H1 (cell line): ENCODE data around the gene SHMT1. TPM values are rescaled to one million over a fixed set of nuclear protein-coding genes. Genes with fewer than 3 reads are reported as not detected.
"Not testable (repeated sequence)": the region's sequence is repeated elsewhere in the genome, so short reads cannot be mapped to it uniquely, and the experiment has no call there.

Experiments used
- CTCF ChIA-PET: fragments of 300-600 bp; sonication (Branson Sonifier 250); formaldehyde crosslinking; loops from one replicate; lab custom pipeline; 2021; ENCODE audit not compliant: partially characterized antibody; lab: Charles Lee
- POLR2A ChIA-PET: fragments of 300-600 bp; sonication (Branson Sonifier 250); formaldehyde crosslinking; loops from one replicate; lab custom pipeline; 2021; ENCODE audit warnings: inconsistent platforms; ENCODE audit not compliant: partially characterized antibody; lab: Charles Lee
- DNase-seq, 2 experiments: peaks; one replicate each; pipeline versions ENCODE4 v3.0.0 to v3.0.0-alpha.2; 2010 to 2022; ENCODE audit warnings: low spot score in 2 of 2, low read depth in 1 of 2, mixed read lengths in 1 of 2
- FAIRE-seq: peaks from 2 replicates; lab custom pipeline; 2011; peaks lifted over from hg19 to GRCh38; lab: Jason Lieb, UNC
- H2AFZ ChIP-seq: 2 replicates; pipeline ENCODE4 v1.8.1; 2012; ENCODE audit warnings: low read length, inconsistent platforms
- H2AK5ac ChIP-seq: 2 replicates; pipeline ENCODE4 v1.6.1; 2013; ENCODE audit warnings: low read depth, low read length
- H2BK120ac ChIP-seq: replicated peaks from 2 replicates; pipeline ENCODE3; 2013; ENCODE audit warnings: low read depth, low read length, inconsistent platforms
- H2BK12ac ChIP-seq: 2 replicates; pipeline ENCODE4 v1.6.1; 2013; ENCODE audit warnings: low read depth, low read length
- H2BK15ac ChIP-seq: 2 replicates; pipeline ENCODE4 v1.6.1; 2013; ENCODE audit warnings: low read length
- H2BK20ac ChIP-seq: 2 replicates; pipeline ENCODE4 v1.6.1; 2013; ENCODE audit warnings: low read length
- H2BK5ac ChIP-seq: 2 replicates; pipeline ENCODE4 v1.6.1; 2013; ENCODE audit warnings: low read depth, low read length
- H3K14ac ChIP-seq: 2 replicates; pipeline ENCODE4 v1.6.1; 2013; ENCODE audit warnings: inconsistent platforms; ENCODE audit not compliant: insufficient read length
- H3K18ac ChIP-seq: 2 replicates; pipeline ENCODE4 v1.6.1; 2013; ENCODE audit warnings: low read length; ENCODE audit errors: extremely low read depth
- H3K23ac ChIP-seq: 2 replicates; pipeline ENCODE4 v1.6.1; 2013; ENCODE audit warnings: inconsistent platforms; ENCODE audit not compliant: insufficient read length
- H3K23me2 ChIP-seq: 2 replicates; pipeline ENCODE4 v1.6.1; 2013; ENCODE audit warnings: low read depth, low read length
- H3K27ac ChIP-seq: 2 replicates; pipeline ENCODE4 v1.6.1; 2011; ENCODE audit warnings: low read depth, low read length, inconsistent platforms
- H3K27me3 ChIP-seq, 4 experiments: replicated peaks in 1 of 4; 1 replicate in 1 of 4; 2 replicates in 3 of 4; pipeline versions ENCODE4 v1.6.1 to v1.8.1; 2011 to 2013; ENCODE audit warnings: low read length in 3 of 4, mild to moderate bottlenecking in 3 of 4, inconsistent platforms in 2 of 4, mixed read lengths in 2 of 4, moderate library complexity in 1 of 4; ENCODE audit not compliant: control insufficient read depth in 3 of 4, insufficient read depth in 3 of 4; ENCODE audit errors: extremely low read depth in 1 of 4
- H3K36me3 ChIP-seq, 4 experiments: 2 replicates each; pipeline versions ENCODE4 v1.6.1 to v1.8.1; 2011 to 2013; ENCODE audit warnings: mild to moderate bottlenecking in 4 of 4, low read length in 3 of 4, moderate library complexity in 2 of 4, control low read depth in 1 of 4, inconsistent platforms in 1 of 4; ENCODE audit not compliant: insufficient read depth in 4 of 4, control insufficient read depth in 2 of 4
- H3K4ac ChIP-seq: replicated peaks from 2 replicates; pipeline ENCODE3; 2013; ENCODE audit warnings: low read length, low read depth, mixed read lengths, inconsistent platforms; ENCODE audit not compliant: insufficient read length
- H3K4me1 ChIP-seq, 4 experiments: replicated peaks in 1 of 4; 1 replicate in 1 of 4; 2 replicates in 3 of 4; pipeline versions ENCODE4 v1.6.1 to v1.8.1; 2011 to 2013; ENCODE audit warnings: low read length in 3 of 4, inconsistent platforms in 2 of 4, mixed read lengths in 1 of 4; ENCODE audit not compliant: insufficient read depth in 4 of 4, control insufficient read depth in 3 of 4
- H3K4me2 ChIP-seq, 2 experiments: 2 replicates each; pipeline versions ENCODE4 v1.6.1 to v1.8.1; 2011 to 2013; ENCODE audit warnings: low read depth in 2 of 2, low read length in 2 of 2, control low read depth in 1 of 2, inconsistent platforms in 1 of 2, mild to moderate bottlenecking in 1 of 2; ENCODE audit not compliant: insufficient read depth in 1 of 2
- H3K4me3 ChIP-seq, 4 experiments: fragments of 200-600, 300-600 bp in 1 of 4; sonication (generic), shearing (Covaris generic), sonication (Bioruptor Twin) in 1 of 4; 2 replicates each; pipeline versions ENCODE4 v1.5.1 to v1.8.1; 2011 to 2016; ENCODE audit warnings: low read length in 4 of 4, low read depth in 3 of 4, control low read depth in 2 of 4, inconsistent platforms in 2 of 4, mild to moderate bottlenecking in 2 of 4, mixed read lengths in 1 of 4, moderate library complexity in 1 of 4; ENCODE audit not compliant: insufficient read depth in 2 of 4; ENCODE audit errors: extremely low read depth in 1 of 4
- H3K56ac ChIP-seq: replicated peaks from 2 replicates; pipeline ENCODE3; 2013; ENCODE audit warnings: low read depth, mild to moderate bottlenecking, mixed read lengths, low read length, inconsistent platforms; ENCODE audit not compliant: insufficient read length
- H3K79me1 ChIP-seq: 2 replicates; pipeline ENCODE4 v1.6.1; 2013; ENCODE audit warnings: low read depth, low read length, control low read depth
- H3K79me2 ChIP-seq, 2 experiments: 2 replicates each; pipeline versions ENCODE4 v1.6.1 to v1.8.1; 2012 to 2013; ENCODE audit warnings: low read length in 2 of 2, mild to moderate bottlenecking in 2 of 2, inconsistent platforms in 1 of 2; ENCODE audit not compliant: insufficient read depth in 2 of 2, control insufficient read depth in 1 of 2
- H3K9ac ChIP-seq, 4 experiments: replicated peaks in 1 of 4; 1 replicate in 1 of 4; 2 replicates in 3 of 4; pipeline versions ENCODE4 v1.6.1 to v1.8.1; 2011 to 2013; ENCODE audit warnings: low read depth in 3 of 4, low read length in 3 of 4, control low read depth in 2 of 4, mild to moderate bottlenecking in 2 of 4, moderate library complexity in 2 of 4, inconsistent platforms in 1 of 4; ENCODE audit errors: extremely low read depth in 1 of 4
- H3K9me3 ChIP-seq, 2 experiments: 2 replicates each; pipeline versions ENCODE4 v1.6.1 to v1.8.1; 2012 to 2013; ENCODE audit warnings: mild to moderate bottlenecking in 2 of 2, moderate library complexity in 2 of 2, control low read depth in 1 of 2, inconsistent platforms in 1 of 2, low read depth in 1 of 2, low read length in 1 of 2, mixed read lengths in 1 of 2; ENCODE audit not compliant: insufficient read depth in 2 of 2
- H4K20me1 ChIP-seq, 2 experiments: replicated peaks in 1 of 2; 2 replicates each; pipeline versions ENCODE3 to v1.8.1; 2011 to 2013; ENCODE audit warnings: inconsistent platforms in 2 of 2, low read length in 2 of 2, mild to moderate bottlenecking in 1 of 2; ENCODE audit not compliant: insufficient read depth in 2 of 2, control insufficient read depth in 1 of 2
- H4K5ac ChIP-seq: 2 replicates; pipeline ENCODE4 v1.6.1; 2013; ENCODE audit warnings: low read length, low read depth, mixed read lengths, inconsistent platforms; ENCODE audit not compliant: insufficient read length
- H4K8ac ChIP-seq: 2 replicates; pipeline ENCODE4 v1.8.0; 2013; ENCODE audit warnings: mild to moderate bottlenecking, moderate library complexity, low read length, inconsistent platforms; ENCODE audit not compliant: insufficient read depth; ENCODE audit errors: extremely low read depth
- H4K91ac ChIP-seq: replicated peaks from 2 replicates; pipeline ENCODE3; 2013; ENCODE audit warnings: low read length, mixed read lengths, inconsistent platforms; ENCODE audit not compliant: insufficient read length
- WGBS, 2 experiments: shearing (Covaris generic) in 1 of 2; methylation state at CpG; one replicate each; pipeline versions ENCODE4 v1.1.6 to v1.1.7; 2013 to 2015; ENCODE audit warnings: low lambda C conversion rate in 2 of 2, mixed read lengths in 2 of 2, inconsistent platforms in 1 of 2, low coverage in 1 of 2, missing lambda C conversion rate in 1 of 2; ENCODE audit not compliant: insufficient replicate concordance in 2 of 2, insufficient coverage in 1 of 2, insufficient read length in 1 of 2; ENCODE audit errors: extremely low coverage in 1 of 2, missing lambda C conversion rate in 1 of 2; 5-methylcytosine and 5-hydroxymethylcytosine counted together
- polyA plus RNA-seq, 7 experiments: library from polyadenylated mRNA; depleted of rRNA in 3 of 7; stranded (reverse) in 5 of 7; unstranded in 2 of 7; fragments of >200 nt in 5 of 7; fragments of 200-250 nt in 2 of 7; gene quantifications; 1 replicate in 5 of 7; 2 replicates in 1 of 7; 4 replicates in 1 of 7; pipeline versions ENCODE4 v1.2.1 to v1.2.3, GENCODE V29; 2011 to 2013; ENCODE audit warnings: missing spikeins in 2 of 7, mixed read lengths in 2 of 7
- total RNA-seq: library from RNA; stranded (reverse); fragmentation: NEBNext Ultra II Directional; extraction: Animal tissue kit (Norgen Biotek cat#: 25700); gene quantifications from 2 replicates; pipeline ENCODE4 v1.2.1, GENCODE V29; 2021

SHMT1 gene
- total and polyA plus RNA-seq, 2 of the 8 experiments (the other 6 are each of a cell fraction or from before 2014, with no cell fraction given): 30.7 to 39.3 TPM

- H4K8ac ChIP-seq, H4K20me1 ChIP-seq, H3K18ac ChIP-seq, POLR2A ChIA-PET, FAIRE-seq, H4K91ac ChIP-seq, H3K36me3 ChIP-seq, H2AFZ ChIP-seq, H3K4me1 ChIP-seq, H3K79me2 ChIP-seq, H3K23ac ChIP-seq, DNase-seq, H2BK120ac ChIP-seq, H3K4ac ChIP-seq, H2AK5ac ChIP-seq, H3K23me2 ChIP-seq, H3K27ac ChIP-seq, H3K79me1 ChIP-seq, H2BK5ac ChIP-seq, H3K9ac ChIP-seq, CTCF ChIA-PET, H2BK12ac ChIP-seq, H3K27me3 ChIP-seq, H2BK15ac ChIP-seq, H3K4me3 ChIP-seq, H3K9me3 ChIP-seq, H3K14ac ChIP-seq, H3K4me2 ChIP-seq, H2BK20ac ChIP-seq, H3K56ac ChIP-seq, H4K5ac ChIP-seq: not testable (repeated sequence)
- WGBS, 2 experiments: 83% methylated on average over 2 of the region's 5 CpGs; no CpG with 5 or more reads in 1 of the 2 experiments
Observed at GRCh38 chr17:18403604-18404003, 40.3 kb upstream of the SHMT1 start.

- POLR2A ChIA-PET: not testable (repeated sequence)
Observed at GRCh38 chr17:18403166-18403565, 39.8 kb upstream of the SHMT1 start.

More at GRCh38 chr17:18403166-18403565, 39.8 kb upstream of the SHMT1 start:
- H3K79me1 ChIP-seq, H3K4me3 ChIP-seq, H2BK12ac ChIP-seq, CTCF ChIA-PET, H3K9me3 ChIP-seq, H3K4ac ChIP-seq, H4K91ac ChIP-seq, H3K4me1 ChIP-seq, H4K8ac ChIP-seq, DNase-seq, H3K14ac ChIP-seq, H2BK5ac ChIP-seq, H3K27me3 ChIP-seq, H4K20me1 ChIP-seq, H2BK15ac ChIP-seq, H2BK20ac ChIP-seq, H3K4me2 ChIP-seq, H3K18ac ChIP-seq, H3K9ac ChIP-seq, H3K23me2 ChIP-seq, H3K36me3 ChIP-seq, FAIRE-seq, H3K79me2 ChIP-seq, H4K5ac ChIP-seq, H3K56ac ChIP-seq, H2AFZ ChIP-seq, H3K27ac ChIP-seq, H3K23ac ChIP-seq, H2BK120ac ChIP-seq, H2AK5ac ChIP-seq: not testable (repeated sequence)
- WGBS, 2 experiments: 81% methylated on average over 4 of the region's 5 CpGs; no CpG with 5 or more reads in 1 of the 2 experiments
